HG02840 (cell line): ENCODE data around the gene RORC.
"Not testable (repeated sequence)": the region's sequence is repeated elsewhere in the genome, so short reads cannot be mapped to it uniquely, and the experiment has no call there.

ENCODE experiments used
- ATAC-seq: cut with Tn5 transposase; IDR thresholded peaks from one replicate; pipeline ENCODE4 v1.9.1; 2021; ENCODE audit warnings: mild to moderate bottlenecking, moderate library complexity, moderate number of reproducible peaks; ENCODE audit not compliant: unreplicated experiment, low FRiP score

Gene RORC

DNA sequence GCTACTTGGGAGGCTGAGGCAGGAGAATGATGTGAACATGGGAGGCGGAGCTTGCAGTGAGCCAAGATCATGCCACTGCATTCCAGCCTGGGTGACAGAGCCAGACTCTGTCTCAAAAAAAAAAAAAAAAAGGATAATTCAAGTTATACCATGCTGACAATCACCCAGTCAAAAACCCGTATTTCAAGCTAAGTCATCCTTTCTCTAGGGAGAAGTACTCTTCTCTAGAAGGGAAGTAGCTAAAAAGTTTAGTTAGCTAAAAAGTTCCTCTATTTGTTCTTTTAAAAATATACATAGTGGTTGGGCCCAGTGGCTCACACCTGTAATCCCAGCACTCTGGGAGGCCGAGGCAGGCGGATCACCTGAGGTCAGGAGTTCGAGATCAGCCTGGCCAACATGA is 50.9 kb downstream of the RORC start:
- ATAC-seq = not testable (repeated sequence)

GRCh38 chr1:151779852-151780251 is 51.8 kb downstream of the RORC start:
- ATAC-seq = no peak

GRCh38 chr1:151777317-151777716 is 54.3 kb downstream of the RORC start:
- no peak for ATAC-seq

GRCh38 chr1:151776665-151777062 is 54.9 kb downstream of the RORC start:
- no peak for ATAC-seq

- ATAC-seq = no peak
These were observed 55.5 kb downstream of the RORC start for GRCh38 chr1:151775894-151776664.

GRCh38 chr1:151774256-151774922 is 57.2 kb downstream of the RORC start:
- no peak for ATAC-seq

DNA sequence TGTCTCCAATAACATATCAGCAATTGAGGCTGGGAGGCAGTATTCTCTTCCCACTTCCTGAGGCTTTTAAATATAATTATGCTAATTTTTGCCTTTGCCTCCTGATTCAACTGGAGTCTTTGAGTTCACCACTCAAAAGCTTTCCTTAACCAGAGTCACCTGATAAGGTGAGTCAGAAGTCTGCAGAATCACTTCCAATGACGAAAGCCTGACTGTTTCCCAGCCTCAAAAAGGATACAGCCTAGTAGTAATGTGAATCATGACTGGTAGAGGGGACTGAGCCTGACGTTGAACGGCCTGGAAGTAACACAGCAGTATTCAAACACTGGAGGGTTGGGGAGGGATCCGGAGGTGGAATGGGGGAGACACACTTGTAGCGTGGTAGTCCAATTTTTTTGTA is 57.9 kb downstream of the RORC start:
- ATAC-seq = no peak

- not testable (repeated sequence) for ATAC-seq
These were observed 62.3 kb downstream of the RORC start for GRCh38 chr1:151769270-151769669.

GRCh38 chr1:151768351-151769066 is 63.1 kb downstream of the RORC start:
- ATAC-seq = not testable (repeated sequence)

DNA sequence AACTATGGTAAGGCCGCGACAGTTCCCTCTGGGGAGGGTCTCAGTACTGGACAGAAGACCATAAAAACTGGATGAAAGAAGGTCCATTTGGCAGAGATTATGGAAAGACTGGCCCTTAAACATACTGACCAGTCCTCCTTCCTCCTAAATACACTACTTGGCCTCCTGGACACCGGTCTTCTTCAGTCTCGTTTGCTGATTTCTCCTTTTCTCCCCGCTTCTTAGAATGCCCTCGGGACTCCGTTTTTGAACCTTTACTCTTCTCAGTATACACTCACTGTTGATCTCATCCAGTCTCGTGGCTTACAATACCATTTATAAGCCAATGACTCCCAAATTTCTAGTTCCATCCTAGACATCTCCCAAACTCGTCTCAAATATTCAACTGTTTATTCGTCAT is 67.6 kb downstream of the RORC start:
- ATAC-seq = no peak

DNA sequence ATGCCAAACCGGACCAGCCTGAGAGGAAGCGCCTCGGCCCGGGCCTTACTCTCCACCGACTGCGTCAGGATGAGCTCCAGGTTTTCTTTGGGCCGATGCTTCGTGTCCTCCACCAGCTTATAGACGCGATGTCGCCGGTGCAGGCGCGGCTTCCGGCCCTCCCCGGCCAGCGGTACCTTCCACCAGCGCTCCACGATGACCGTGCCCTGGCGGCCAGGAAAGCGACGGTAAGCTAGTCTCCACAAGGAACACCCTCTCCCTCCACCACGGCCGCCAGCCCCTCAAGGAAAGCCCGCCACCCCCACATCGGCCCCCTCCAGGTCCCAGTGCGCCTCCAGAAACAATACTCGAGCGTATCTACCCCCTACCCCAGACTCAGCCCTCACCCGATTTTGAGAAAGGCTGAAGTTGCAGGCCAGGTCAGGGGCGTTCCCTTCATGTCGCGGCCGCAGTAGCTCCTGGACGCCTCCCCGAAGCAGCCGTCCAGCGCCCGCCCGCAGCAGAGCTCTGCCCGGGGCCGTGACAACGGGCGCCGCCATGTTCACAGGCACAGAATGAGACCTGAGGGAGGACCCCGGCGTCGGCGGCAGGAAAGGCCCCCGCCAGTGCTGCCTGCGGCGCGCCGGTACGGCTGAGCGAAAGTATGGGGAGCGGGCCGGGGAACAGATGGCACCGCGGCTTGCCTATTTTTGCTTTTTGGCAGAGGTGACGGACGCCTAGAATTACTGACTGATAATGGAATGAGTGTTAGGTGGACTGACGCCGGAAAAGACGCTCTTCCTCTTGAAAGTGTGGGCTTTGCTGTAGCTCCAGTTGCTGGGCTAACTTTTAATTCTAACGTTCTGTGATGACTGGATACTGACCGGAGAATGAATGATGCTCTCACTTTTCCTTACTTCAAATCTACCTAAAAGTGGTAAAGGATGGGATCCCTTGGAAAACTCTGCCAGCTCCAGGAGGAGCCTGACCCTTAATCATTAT is 68.4 kb downstream of the RORC start, which contains the start of gene MRPL9:
TSS of gene MRPL9 (minus strand) at position 556 of the 981 bp plus-strand sequence. CDS start at position 539, 17 bp downstream.
- no peak for ATAC-seq

DNA sequence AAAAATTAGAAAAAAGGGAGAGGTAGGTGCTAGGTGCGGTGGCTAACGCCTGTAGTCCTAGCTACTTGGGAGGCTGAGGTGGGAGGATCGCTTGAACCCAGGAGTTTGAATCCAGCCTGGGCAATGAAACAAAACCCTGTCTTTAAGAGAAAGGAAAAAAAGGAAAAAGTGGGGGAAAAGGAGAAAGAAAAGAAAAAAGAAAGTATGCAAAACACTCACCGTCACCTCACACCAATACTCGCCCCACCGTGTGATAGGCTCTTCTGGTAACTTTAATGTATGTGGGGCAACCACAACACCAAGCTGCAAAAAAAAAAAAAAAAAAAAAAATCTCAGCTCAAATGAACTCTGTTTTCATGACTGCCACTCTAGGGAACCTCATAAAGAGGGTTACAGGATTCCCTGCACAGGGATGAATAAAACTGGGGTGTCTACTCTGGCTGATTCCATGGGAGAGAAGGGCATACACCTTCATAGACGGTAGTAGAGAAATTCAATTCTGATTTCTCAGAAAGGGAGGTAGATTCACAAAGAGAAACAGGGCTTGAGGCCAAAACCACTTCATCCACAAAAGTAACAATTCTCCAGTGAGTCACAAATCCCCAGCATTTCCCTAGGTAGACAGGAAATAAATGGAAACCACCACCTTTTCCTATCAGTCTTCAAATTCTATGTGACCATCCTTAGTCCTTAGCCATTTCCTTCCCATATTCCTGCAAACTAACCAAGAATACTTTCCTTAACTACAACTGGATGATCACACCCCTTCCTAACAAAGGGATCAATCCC is 70.8 kb downstream of the RORC start:
- ATAC-seq = no peak

GRCh38 chr1:151759241-151759640 is 72.4 kb downstream of the RORC start:
- no peak for ATAC-seq

DNA sequence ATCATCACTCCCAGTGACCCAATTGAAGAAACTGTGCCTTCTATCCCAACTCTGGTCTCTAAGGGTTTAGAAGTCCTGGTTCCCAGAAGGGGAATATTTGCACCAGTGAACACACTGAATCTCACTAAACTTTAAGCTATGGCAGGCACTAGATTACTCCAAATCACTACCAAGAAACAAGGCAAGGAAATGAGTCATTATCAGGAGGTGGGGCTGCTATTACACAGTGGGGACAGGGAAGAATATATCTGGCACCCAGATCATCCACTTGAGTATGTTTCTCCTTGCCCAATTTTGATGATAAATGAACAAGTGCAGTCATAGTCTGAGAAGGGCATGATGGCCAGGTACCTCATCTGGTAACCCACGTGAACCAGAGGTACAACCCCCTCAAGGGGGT is 75.3 kb downstream of the RORC start:
- ATAC-seq = no peak
